Retinal pigment epithelial cell (primary cell): ENCODE measurements around the gene IKZF5.

Experiments used
- DNase-seq: peaks from one replicate; pipeline ENCODE4 v3.0.0-alpha.2; 2010; ENCODE audit warnings: low read depth
- H3K4me3 ChIP-seq: 2 replicates; pipeline ENCODE4 v1.5.1; 2011; ENCODE audit warnings: mild to moderate bottlenecking, low read length, control low read depth, moderate library complexity
- CTCF ChIP-seq: conservative IDR thresholded peaks from 2 replicates; pipeline ENCODE4 v1.5.1; 2011; ENCODE audit warnings: low read depth, low read length, control low read depth, inconsistent platforms

The IKZF5 gene

DNA sequence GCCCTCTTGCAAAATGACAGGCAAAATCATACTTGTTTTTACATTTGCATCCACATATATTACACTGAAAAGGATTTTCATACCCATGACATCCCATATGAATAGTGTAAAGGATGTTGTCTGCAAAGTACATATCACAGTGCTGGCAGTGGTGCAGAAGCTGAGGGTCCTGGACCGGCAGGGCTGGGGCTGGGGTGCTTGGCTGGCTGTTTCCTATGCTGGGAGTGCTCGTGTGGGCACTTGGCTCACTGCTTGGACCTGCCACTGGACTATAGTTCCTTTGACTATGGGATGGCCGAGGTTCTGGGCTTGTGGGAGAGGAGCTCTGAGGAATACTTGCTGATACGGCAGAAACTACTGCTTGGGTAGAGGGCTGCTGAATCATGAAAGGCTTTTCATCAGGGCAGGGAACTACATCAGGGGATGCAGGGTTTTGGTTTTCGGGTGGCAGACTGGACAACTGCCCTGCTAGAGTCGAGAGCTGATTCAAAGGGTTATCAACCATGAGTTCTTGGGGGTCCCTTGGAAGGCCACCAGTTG, 14.7 kb downstream of the IKZF5 start:
- no peak for TF ChIP-seq CTCF
- no peak for DNase-seq
- H3K4me3 ChIP-seq: no peak overlapping the region

- TF ChIP-seq CTCF: no peak
- DNase-seq: no peak
- H3K4me3 ChIP-seq: no peak overlapping the region
These were observed 16.5 kb downstream of the IKZF5 start for GRCh38 chr10:122992031-122992585.

DNA sequence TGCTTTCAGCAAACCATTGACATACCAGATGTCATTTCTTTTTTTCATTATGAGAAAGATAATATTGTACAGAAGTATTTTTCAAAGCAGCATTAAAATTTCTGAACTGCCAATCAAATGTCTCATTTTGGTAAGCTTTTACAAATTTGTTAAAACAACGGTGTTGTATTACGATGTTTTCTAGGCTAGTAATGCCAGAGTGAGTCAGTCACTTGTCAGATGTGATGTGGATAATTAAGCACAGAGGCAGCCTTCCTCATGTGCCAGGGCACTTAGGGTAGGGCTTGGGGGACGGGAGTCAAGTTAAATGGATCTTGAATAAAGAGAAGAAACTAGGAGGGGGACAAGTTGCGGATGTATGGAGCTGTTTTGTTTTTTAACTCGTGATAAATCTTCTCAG, 18.3 kb downstream of the IKZF5 start:
- no peak overlapping the region for H3K4me3 ChIP-seq
- no peak for DNase-seq
- no peak for TF ChIP-seq CTCF

- TF ChIP-seq CTCF: no peak
- no peak for DNase-seq
- H3K4me3 ChIP-seq: no peak overlapping the region
These were observed 20.1 kb downstream of the IKZF5 start for GRCh38 chr10:122988501-122988900.

GRCh38 chr10:122986335-122986734, 22.3 kb downstream of the IKZF5 start:
- TF ChIP-seq CTCF: no peak
- no peak overlapping the region for H3K4me3 ChIP-seq
- no peak for DNase-seq

DNA sequence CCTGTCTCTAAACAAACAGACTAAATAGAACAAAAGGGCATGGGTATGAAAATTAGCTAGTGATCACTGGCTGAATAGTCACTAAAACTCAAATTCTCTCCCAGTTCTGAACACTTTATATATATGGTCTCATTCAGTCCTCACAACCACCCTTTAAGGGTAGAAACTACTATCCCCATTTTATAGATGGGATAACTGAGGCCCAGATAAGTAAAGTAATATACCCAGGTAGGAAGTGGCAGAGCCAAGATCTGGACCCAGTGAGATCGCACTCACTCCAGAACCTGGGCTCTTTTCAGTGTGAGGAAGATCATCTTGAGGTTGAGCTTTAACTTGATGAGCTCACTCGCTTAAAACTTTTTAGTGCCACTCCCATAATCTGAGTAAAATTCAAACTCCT, 23.9 kb downstream of the IKZF5 start:
- H3K4me3 ChIP-seq: no peak overlapping the region
- no peak for DNase-seq
- no peak for TF ChIP-seq CTCF

GRCh38 chr10:122983898-122984297, 24.7 kb downstream of the IKZF5 start:
- DNase-seq: no peak
- no peak overlapping the region for H3K4me3 ChIP-seq
- TF ChIP-seq CTCF: no peak
